SU-DHL-6 (cell line): Measurements from ENCODE around the gene NUDT19.

Experiments
- H2AFZ ChIP-seq: fragments of 200-600 bp; sonication (generic); 2 replicates; pipeline ENCODE4 v1.6.1; 2014; ENCODE audit warnings: low read depth, mild to moderate bottlenecking, moderate library complexity, mixed read lengths, antibody characterized with exemption, low read length; ENCODE audit not compliant: severe bottlenecking
- H3F3A ChIP-seq: fragments of 200-600 bp; shearing (Covaris generic); 2 replicates; pipeline ENCODE4 v1.6.0; 2016; ENCODE audit warnings: antibody characterized with exemption, mild to moderate bottlenecking; ENCODE audit not compliant: insufficient read depth
- H3K27ac ChIP-seq: fragments of 200-600 bp; sonication (generic); 2 replicates; pipeline ENCODE4 v1.5.1; 2016; ENCODE audit warnings: low read depth, mild to moderate bottlenecking, low read length, moderate library complexity, mixed read lengths
- H3K27me3 ChIP-seq: fragments of 200-600 bp; sonication (generic), shearing (Covaris generic); 2 replicates; pipeline ENCODE4 v1.6.0; 2014; ENCODE audit warnings: mild to moderate bottlenecking, low read length
- H3K36me3 ChIP-seq: fragments of 200-600 bp; sonication (generic); 2 replicates; pipeline ENCODE4 v1.6.1; 2014; ENCODE audit warnings: mild to moderate bottlenecking, low read length, mixed read lengths
- H3K4me2 ChIP-seq: fragments of 300-600, 200-600 bp; shearing (Covaris generic), sonication (generic); 2 replicates; pipeline ENCODE4 v1.6.0; 2014; ENCODE audit warnings: low read length, low read depth, mild to moderate bottlenecking; ENCODE audit not compliant: poor library complexity, severe bottlenecking
- H3K4me3 ChIP-seq: fragments of 200-600 bp; sonication (generic); 2 replicates; pipeline ENCODE4 v1.5.1; 2014; ENCODE audit warnings: antibody characterized with exemption, low read length, mild to moderate bottlenecking, mixed read lengths; ENCODE audit not compliant: insufficient read depth, poor library complexity, severe bottlenecking
- H3K79me2 ChIP-seq: fragments of 200-600 bp; sonication (generic); 2 replicates; pipeline ENCODE4 v1.6.1; 2014; ENCODE audit warnings: mild to moderate bottlenecking, low read length, moderate library complexity; ENCODE audit not compliant: insufficient read depth
- H3K9ac ChIP-seq: fragments of 200-600 bp; sonication (generic); 2 replicates; pipeline ENCODE4 v1.7.0; 2014; ENCODE audit warnings: mild to moderate bottlenecking, low read length
- H3K9me2 ChIP-seq: fragments of 200-600 bp; sonication (generic); replicated peaks from 2 replicates; pipeline ENCODE4 v1.6.1; 2014; ENCODE audit warnings: low read length; ENCODE audit not compliant: insufficient read depth
- H3K9me3 ChIP-seq: fragments of 200-600 bp; sonication (generic); 2 replicates; pipeline ENCODE4 v1.6.1; 2014; ENCODE audit warnings: low read length, mixed read lengths; ENCODE audit not compliant: insufficient read depth
- H4K20me1 ChIP-seq: fragments of 200-600 bp; sonication (generic); 2 replicates; pipeline ENCODE4 v1.6.1; 2014; ENCODE audit warnings: low read depth, mild to moderate bottlenecking, antibody characterized with exemption, low read length, moderate library complexity, mixed read lengths
- EZH2phosphoT487 ChIP-seq: fragments of 200-600 bp; sonication (generic), shearing (Covaris generic); conservative IDR thresholded peaks from 2 replicates; pipeline ENCODE4 v1.6.1; 2018; ENCODE audit warnings: mild to moderate bottlenecking, antibody characterized with exemption, low read length, moderate library complexity, mixed read lengths
- TF ChIP-seq, protein P1 (sequence below): fragments of 200-600 bp; sonication (generic); IDR thresholded peaks from one replicate; pipeline ENCODE4 v1.5.1; 2017; ENCODE audit warnings: antibody characterized with exemption, mild to moderate bottlenecking, low read length, moderate library complexity; ENCODE audit not compliant: insufficient read depth, poor library complexity, severe bottlenecking

Gene NUDT19

GRCh38 chr19:32748948-32749347 is 57.3 kb downstream of the NUDT19 start:
- TF ChIP-seq, protein P1, sequence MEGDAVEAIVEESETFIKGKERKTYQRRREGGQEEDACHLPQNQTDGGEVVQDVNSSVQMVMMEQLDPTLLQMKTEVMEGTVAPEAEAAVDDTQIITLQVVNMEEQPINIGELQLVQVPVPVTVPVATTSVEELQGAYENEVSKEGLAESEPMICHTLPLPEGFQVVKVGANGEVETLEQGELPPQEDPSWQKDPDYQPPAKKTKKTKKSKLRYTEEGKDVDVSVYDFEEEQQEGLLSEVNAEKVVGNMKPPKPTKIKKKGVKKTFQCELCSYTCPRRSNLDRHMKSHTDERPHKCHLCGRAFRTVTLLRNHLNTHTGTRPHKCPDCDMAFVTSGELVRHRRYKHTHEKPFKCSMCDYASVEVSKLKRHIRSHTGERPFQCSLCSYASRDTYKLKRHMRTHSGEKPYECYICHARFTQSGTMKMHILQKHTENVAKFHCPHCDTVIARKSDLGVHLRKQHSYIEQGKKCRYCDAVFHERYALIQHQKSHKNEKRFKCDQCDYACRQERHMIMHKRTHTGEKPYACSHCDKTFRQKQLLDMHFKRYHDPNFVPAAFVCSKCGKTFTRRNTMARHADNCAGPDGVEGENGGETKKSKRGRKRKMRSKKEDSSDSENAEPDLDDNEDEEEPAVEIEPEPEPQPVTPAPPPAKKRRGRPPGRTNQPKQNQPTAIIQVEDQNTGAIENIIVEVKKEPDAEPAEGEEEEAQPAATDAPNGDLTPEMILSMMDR, result no peak
- TF ChIP-seq EZH2phosphoT487, result no peak
- Histone ChIP-seq H3K9ac (no peak overlapping the region), H3K9me2 (no peaks in the 10 kb centered on the region), H3K4me2 (no peak overlapping the region), H3K27ac (no peak overlapping the region), H3K4me3 (no peak overlapping the region), H3K79me2 (no peaks in the 10 kb centered on the region), H3K27me3 (no peaks in the 10 kb centered on the region), H3F3A (no peaks in the 10 kb centered on the region), H3K36me3 (no peaks in the 10 kb centered on the region), H2AFZ (no peak overlapping the region), H4K20me1 (no peaks in the 10 kb centered on the region), H3K9me3 (no peaks in the 10 kb centered on the region)

GRCh38 chr19:32749361-32749760 is 57.7 kb downstream of the NUDT19 start:
- H3K9me3 ChIP-seq, result no peaks in the 10 kb centered on the region
- H3K9ac ChIP-seq, result no peak overlapping the region
- no peaks in the 10 kb centered on the region for H4K20me1 ChIP-seq
- no peaks in the 10 kb centered on the region for H3K79me2 ChIP-seq
- no peaks in the 10 kb centered on the region for H3K9me2 ChIP-seq
- H3K4me2 ChIP-seq, result no peak overlapping the region
- H3K27me3 ChIP-seq, result no peaks in the 10 kb centered on the region
- no peak overlapping the region for H3K27ac ChIP-seq
- TF ChIP-seq, protein P1, result no peak
- TF ChIP-seq EZH2phosphoT487, result no peak
- H3K36me3 ChIP-seq, result no peaks in the 10 kb centered on the region
- H3F3A ChIP-seq, result no peaks in the 10 kb centered on the region
- no peak overlapping the region for H2AFZ ChIP-seq
- no peak overlapping the region for H3K4me3 ChIP-seq

DNA sequence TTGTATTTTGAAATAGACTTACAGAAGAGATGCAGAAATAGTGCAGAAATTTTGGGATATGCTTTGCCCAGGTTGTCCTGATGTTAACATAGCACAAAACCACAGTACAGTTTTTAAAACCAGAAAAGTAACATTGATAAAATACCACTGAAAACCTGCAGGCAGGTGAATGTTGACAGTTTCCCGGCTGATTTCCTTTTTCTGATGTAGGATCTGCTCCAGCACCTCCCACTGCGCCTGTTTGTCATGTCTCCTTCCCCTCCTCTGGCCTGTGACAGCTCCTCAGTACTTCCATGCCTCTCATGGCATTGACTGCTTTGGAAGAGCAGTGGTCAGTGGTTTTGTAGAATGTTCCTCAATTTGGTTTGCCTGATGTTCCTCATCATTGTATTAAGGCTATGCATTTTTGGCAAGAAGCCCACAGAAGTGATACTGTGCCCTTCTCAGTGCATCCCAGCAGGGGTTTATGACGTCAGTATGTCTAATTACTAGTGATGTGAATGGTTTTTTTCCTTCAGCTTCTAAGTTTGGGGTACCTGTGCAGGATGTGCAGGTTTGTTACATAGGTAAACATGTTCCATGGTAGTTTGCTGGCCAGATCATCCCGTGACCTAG is 58.9 kb downstream of the NUDT19 start:
- Histone ChIP-seq H4K20me1 (no peaks in the 10 kb centered on the region), H3K9ac (no peak overlapping the region), H3K79me2 (no peaks in the 10 kb centered on the region), H3F3A (no peaks in the 10 kb centered on the region), H3K9me3 (no peaks in the 10 kb centered on the region), H3K4me2 (no peak overlapping the region), H3K27me3 (no peaks in the 10 kb centered on the region), H3K36me3 (no peaks in the 10 kb centered on the region), H2AFZ (no peak overlapping the region), H3K4me3 (no peak overlapping the region), H3K9me2 (no peaks in the 10 kb centered on the region), H3K27ac (no peak overlapping the region)
- no peak for TF ChIP-seq EZH2phosphoT487
- TF ChIP-seq, protein P1, result no peak
